K562 (cell line): Measurements from ENCODE around the gene CDC14A. TPM values are rescaled to one million over a fixed set of nuclear protein-coding genes. Genes with fewer than 3 reads are reported as not detected.

Source experiments
- CCAR2 ChIP-seq: fragments of 200-400 bp; formaldehyde crosslinking; IDR thresholded peaks from 2 replicates; pipeline ENCODE4 v1.6.1; 2017; ENCODE audit warnings: mild to moderate bottlenecking, low read depth, low read length
- CREB3L1 ChIP-seq: fragments of 450-650 bp; IDR thresholded peaks from 2 replicates; pipeline ENCODE4 v1.6.1; 2014; ENCODE audit warnings: low read depth, mild to moderate bottlenecking, moderate library complexity, borderline replicate concordance
- ELF2 ChIP-seq: fragments of 250-450 bp; sonication (Bioruptor Pico); IDR thresholded peaks from 2 replicates; pipeline ENCODE4 v1.5.0; 2021; ENCODE audit warnings: mild to moderate bottlenecking
- ETS1 ChIP-seq: conservative IDR thresholded peaks from 2 replicates; pipeline ENCODE4 v1.6.1; 2011; ENCODE audit warnings: low read depth, mild to moderate bottlenecking, low read length; ENCODE audit not compliant: control insufficient read depth
- EWSR1 ChIP-seq: fragments of 450-650 bp; IDR thresholded peaks from 2 replicates; pipeline ENCODE4 v1.6.1; 2018; ENCODE audit warnings: borderline replicate concordance, mild to moderate bottlenecking, low read depth, moderate library complexity; ENCODE audit not compliant: partially characterized antibody
- HDGF ChIP-seq: fragments of 450-650 bp; IDR thresholded peaks from 2 replicates; pipeline ENCODE4 v1.6.1; 2016
- KLF16 ChIP-seq: IDR thresholded peaks from 2 replicates; pipeline ENCODE4 v1.6.1; 2016; ENCODE audit warnings: antibody characterized with exemption
- MAFG ChIP-seq: fragments of 450-650 bp; conservative IDR thresholded peaks from 2 replicates; pipeline ENCODE4 v1.6.1; 2016; ENCODE audit warnings: missing genetic modification characterization, missing compliant biosample characterization
- NCOA4 ChIP-seq: fragments of 450-650 bp; IDR thresholded peaks from 2 replicates; pipeline ENCODE4 v1.6.1; 2018; ENCODE audit warnings: mild to moderate bottlenecking; ENCODE audit not compliant: partially characterized antibody
- NFIC ChIP-seq: fragments of 450-650 bp; IDR thresholded peaks from 2 replicates; pipeline ENCODE4 v1.6.1; 2017; ENCODE audit warnings: mild to moderate bottlenecking, inconsistent platforms
- NKRF ChIP-seq: fragments of 450-650 bp; IDR thresholded peaks from 2 replicates; pipeline ENCODE4 v1.6.1; 2016; ENCODE audit warnings: borderline replicate concordance
- PTRF ChIP-seq: fragments of 450-650 bp; IDR thresholded peaks from 2 replicates; pipeline ENCODE4 v1.6.1; 2016; ENCODE audit warnings: mild to moderate bottlenecking, missing genetic modification characterization, missing compliant biosample characterization
- RBM22 ChIP-seq: fragments of 200-400 bp; formaldehyde crosslinking; IDR thresholded peaks from 2 replicates; pipeline ENCODE4 v1.6.1; 2018; ENCODE audit warnings: low read length, low read depth; ENCODE audit not compliant: poor library complexity, severe bottlenecking
- RBM39 ChIP-seq: fragments of 200-400 bp; formaldehyde crosslinking; optimal IDR thresholded peaks from 2 replicates; pipeline ENCODE3; 2018; ENCODE audit warnings: low read depth, low read length
- TEAD2 ChIP-seq: fragments of 450-650 bp; IDR thresholded peaks from 2 replicates; pipeline ENCODE4 v1.6.1; 2016; ENCODE audit warnings: missing genetic modification characterization, control low read depth, missing compliant biosample characterization
- TRIM28 ChIP-seq: fragments of 450-650 bp; IDR thresholded peaks from 2 replicates; pipeline ENCODE4 v1.6.1; 2017
- UBTF ChIP-seq, 2 experiments: IDR thresholded peaks; 2 replicates each; pipeline ENCODE4 v1.6.1; 2012; ENCODE audit warnings: improper control_type of control experiment in 2 of 2, low read depth in 2 of 2, low read length in 2 of 2, borderline replicate concordance in 1 of 2
- XRCC3 ChIP-seq: fragments of 450-650 bp; IDR thresholded peaks from 2 replicates; pipeline ENCODE4 v1.6.1; 2017; ENCODE audit warnings: mild to moderate bottlenecking, moderate library complexity
- ZNF398 ChIP-seq: fragments of 250-450 bp; sonication (Bioruptor Pico); IDR thresholded peaks from 2 replicates; pipeline ENCODE4 v1.8.0; 2021; ENCODE audit warnings: moderate library complexity, mild to moderate bottlenecking, inconsistent platforms
- ZNF444 ChIP-seq: fragments of 250-450 bp; sonication (Bioruptor Pico); IDR thresholded peaks from 2 replicates; pipeline ENCODE4 v1.4.0; 2020; ENCODE audit warnings: mild to moderate bottlenecking, moderate library complexity
- polyA plus RNA-seq, 8 experiments: library from polyadenylated mRNA; depleted of rRNA in 4 of 8; stranded (reverse) in 5 of 8; unstranded in 3 of 8; fragments of >200 nt; fragmentation: Nextera tagmentation in 2 of 8; fragmentation: Illumina TruSeq in 1 of 8; extraction: Ambion mirVana in 2 of 8; extraction: Trizol in 1 of 8; gene quantifications; 2 replicates each; pipeline versions ENCODE4 v1.2.1 to v1.2.3, GENCODE V29; 2011 to 2014; ENCODE audit warnings: inconsistent platforms in 1 of 8, missing spikeins in 1 of 8
- total RNA-seq, 7 experiments: library from RNA; depleted of rRNA in 6 of 7; stranded (reverse); fragments of >200 nt in 6 of 7; fragmentation: Illumina TruSeq in 2 of 7; extraction: Trizol in 2 of 7; gene quantifications; 2 replicates each; pipeline versions ENCODE4 v1.2.1 to v1.2.3, GENCODE V29; 2011 to 2021; ENCODE audit warnings: low replicate concordance in 1 of 7

CDC14A gene
- total and polyA plus RNA-seq, 9 of the 15 experiments (the other 6 are each of a cell fraction or from before 2014, with no cell fraction given): 17.0 to 74.3 (median 33.4) TPM

- TF ChIP-seq ETS1: no peak
- TF ChIP-seq NCOA4: no peak
- peak; percentile 68; the same call in 1 of the 2 replicates for TF ChIP-seq CREB3L1
- TF ChIP-seq UBTF (IDR thresholded peaks at IDR 0.05; ENCODE audit: borderline replicate concordance in 1 of 2, low read depth in 2 of 2, low read length in 2 of 2): no peak
- TF ChIP-seq MAFG: no peak
- TF ChIP-seq RBM39: peak; percentile 51
- no peak for TF ChIP-seq RBM22
- TF ChIP-seq CCAR2: no peak
- TF ChIP-seq NFIC: peak; percentile 42
- no peak for TF ChIP-seq KLF16
- peak; percentile 29; the same call in 1 of the 2 replicates for TF ChIP-seq NKRF
- no peak for TF ChIP-seq TEAD2 (tag)
- no peak; the same call in 1 of the 2 replicates for TF ChIP-seq TRIM28
- TF ChIP-seq ZNF444 (CRISPR knock-in tag): no peak
- no peak for TF ChIP-seq ELF2 (CRISPR knock-in tag)
- TF ChIP-seq XRCC3: no peak
- TF ChIP-seq EWSR1: no peak
- no peak for TF ChIP-seq ZNF398
- TF ChIP-seq PTRF (tag): no peak
- no peak for TF ChIP-seq HDGF
Measured at GRCh38 chr1:100362821-100363466, 10.6 kb downstream of the CDC14A start (continued).
